CD4-positive, alpha-beta T cell treated with Interleukin-17A for 4 hours (primary cell): ENCODE data around the gene ROPN1L.

ENCODE experiments used
- DNase-seq: peaks from one replicate; pipeline ENCODE4 v3.0.0-alpha.2; 2020; ENCODE audit warnings: mixed read lengths

ROPN1L gene

GRCh38 chr5:10431415-10431814 lies 10.3 kb upstream of the ROPN1L start:
- no peak for DNase-seq

GRCh38 chr5:10432059-10433008 lies 9.3 kb upstream of the ROPN1L start:
- DNase-seq: no peak

DNA sequence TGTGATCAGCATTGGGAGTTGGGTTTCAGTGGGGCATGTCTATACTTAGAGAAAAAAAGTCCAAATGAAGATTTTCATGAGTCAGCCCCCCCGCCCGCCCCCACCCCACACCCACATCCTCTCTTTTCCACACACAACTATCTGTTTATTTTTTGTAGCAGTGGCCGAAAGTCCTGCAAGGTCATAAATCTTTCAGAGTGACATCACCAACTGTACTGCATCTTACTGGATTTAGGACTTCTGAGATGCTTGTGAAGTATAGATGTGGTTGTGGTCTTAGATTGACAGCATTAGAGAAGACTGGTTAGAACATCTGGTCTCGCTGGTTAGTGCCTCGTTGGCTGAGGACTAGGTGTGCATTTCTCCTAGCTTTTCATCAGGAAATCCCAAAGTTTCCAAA lies 7.3 kb upstream of the ROPN1L start:
- DNase-seq: no peak

GRCh38 chr5:10438301-10438700 lies 3.4 kb upstream of the ROPN1L start:
- DNase-seq: no peak

DNA sequence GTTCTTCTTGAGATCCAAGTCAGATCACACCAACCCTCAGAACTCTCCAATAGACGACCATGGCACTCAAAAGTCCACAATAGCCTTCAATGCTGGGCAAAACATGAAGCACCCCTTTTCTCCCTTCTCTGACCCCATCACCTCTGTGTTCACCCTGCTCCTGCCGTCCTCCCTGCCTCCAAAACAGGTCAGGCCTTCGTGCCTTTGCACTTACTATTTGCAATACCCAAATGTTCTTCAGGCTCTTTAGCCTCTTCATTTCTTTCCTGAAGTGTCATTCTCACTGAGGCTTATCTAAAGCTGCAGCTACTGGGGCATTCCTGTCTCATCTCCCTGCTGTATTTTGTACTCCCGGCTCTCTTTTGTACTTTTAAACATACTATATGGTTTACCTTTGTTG lies 2.0 kb upstream of the ROPN1L start:
- no peak for DNase-seq

DNA sequence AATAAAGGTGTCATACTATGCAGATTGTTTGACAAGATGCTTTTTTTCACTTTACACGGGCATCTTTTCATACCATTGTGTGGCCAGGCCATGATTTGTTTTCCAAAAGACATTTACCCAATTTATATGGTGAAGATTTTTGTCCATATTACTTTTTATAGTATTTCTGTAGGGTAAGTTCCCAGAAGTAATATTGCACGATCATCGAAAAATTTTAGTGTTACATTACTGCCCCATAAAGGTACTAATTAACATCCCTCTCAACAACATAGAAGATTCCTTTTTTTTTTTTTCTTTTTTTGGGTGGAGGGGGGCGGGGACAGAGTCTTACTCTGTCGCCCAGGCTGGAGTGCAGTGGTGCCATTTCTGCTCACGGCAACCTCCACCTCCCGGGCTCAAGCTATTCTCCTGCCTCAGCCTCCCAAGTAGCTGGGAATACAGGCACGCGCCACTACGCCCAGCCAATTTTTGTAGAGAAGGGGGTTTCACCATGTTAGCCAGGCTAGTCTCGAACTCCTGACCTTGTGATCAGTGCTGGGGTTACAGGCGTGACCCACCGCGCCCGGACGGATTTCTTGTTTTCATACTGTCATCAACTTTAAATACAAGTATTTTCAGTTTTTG lies 1.2 kb upstream of the ROPN1L start:
- DNase-seq: no peak

DNA sequence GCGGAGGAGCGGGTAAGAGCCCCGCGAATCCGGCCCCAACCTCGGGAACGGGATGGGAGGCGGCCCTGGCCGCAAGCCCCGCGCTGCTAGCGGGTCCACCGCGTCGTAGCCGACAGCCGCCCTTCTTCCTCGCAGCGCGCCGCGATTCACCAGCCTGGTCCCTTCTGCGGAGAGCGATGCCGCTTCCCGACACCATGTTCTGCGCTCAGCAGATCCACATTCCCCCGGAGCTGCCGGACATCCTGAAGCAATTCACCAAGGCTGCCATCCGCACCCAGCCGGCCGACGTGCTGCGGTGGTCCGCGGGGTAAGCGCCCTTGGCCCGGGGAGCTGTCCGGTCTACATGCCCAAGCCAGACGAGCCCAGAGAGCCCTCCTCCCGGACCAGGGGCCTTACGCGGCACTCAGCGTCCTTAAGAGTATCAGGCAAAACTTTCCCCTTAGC lies 335 bp downstream of the ROPN1L start:
- DNase-seq: no peak

GRCh38 chr5:10442576-10442975 lies 897 bp downstream of the ROPN1L start:
- DNase-seq: no peak

- DNase-seq: peak; percentile 30
These were observed 3.7 kb downstream of the ROPN1L start for GRCh38 chr5:10445352-10445751.

DNA sequence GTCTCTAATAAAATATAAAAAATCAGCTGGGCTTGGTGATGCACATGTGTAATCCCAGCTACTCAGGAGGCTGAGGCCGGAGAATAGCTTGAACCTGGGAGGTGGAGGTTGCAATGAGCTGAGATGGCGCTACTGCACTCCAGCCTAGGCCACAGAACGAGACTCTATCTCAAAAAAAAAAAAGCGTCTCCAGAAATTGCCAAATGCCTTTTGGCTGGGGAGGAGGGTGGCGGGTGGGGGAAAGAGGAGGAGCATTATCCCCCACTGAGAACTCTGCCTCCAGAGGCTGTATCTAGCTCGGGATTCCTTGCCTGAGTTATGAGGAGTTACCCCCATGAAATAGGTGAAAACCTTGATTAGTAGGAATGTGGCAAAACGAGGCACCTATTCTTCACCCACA lies 4.8 kb downstream of the ROPN1L start:
- no peak for DNase-seq

- DNase-seq: no peak
These were observed 5.4 kb downstream of the ROPN1L start for GRCh38 chr5:10447041-10447440.

GRCh38 chr5:10448754-10449360 lies 7.2 kb downstream of the ROPN1L start:
- DNase-seq: no peak

DNA sequence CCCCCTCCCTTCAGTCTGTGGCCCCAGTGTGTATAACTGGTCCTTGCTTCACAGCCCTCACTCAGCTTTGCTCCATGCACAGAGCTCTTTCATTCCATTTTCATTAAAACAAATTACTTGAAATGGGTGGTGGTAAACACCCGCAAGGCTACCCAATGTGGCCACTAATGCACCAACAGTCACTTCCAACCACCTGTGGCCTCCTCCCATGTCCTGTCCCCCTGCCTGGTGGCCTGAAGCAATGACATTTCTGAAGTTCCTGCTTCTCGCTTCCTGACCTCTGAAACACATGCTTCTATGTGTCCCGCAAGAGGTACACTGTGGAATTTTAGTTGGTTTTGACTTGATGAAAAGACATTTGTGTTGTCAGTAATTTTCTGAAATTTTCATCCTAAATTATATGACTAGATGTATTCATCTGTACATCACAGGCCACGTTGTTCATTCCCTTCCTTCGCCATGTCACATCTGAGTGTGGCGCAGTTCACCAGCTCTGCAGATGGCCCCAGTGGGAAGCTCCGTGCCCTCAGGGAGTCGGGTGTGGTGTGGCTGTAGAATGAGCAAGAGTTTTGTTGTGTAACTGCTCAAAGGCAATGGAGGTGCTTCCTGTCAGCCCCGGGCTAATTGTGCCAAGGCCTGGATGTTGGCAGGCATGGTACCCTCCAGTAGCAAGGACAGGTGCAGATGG lies 9.6 kb downstream of the ROPN1L start:
- DNase-seq: no peak

- peak; percentile 19 for DNase-seq
These were observed 11.2 kb downstream of the ROPN1L start for GRCh38 chr5:10452768-10453331.

DNA sequence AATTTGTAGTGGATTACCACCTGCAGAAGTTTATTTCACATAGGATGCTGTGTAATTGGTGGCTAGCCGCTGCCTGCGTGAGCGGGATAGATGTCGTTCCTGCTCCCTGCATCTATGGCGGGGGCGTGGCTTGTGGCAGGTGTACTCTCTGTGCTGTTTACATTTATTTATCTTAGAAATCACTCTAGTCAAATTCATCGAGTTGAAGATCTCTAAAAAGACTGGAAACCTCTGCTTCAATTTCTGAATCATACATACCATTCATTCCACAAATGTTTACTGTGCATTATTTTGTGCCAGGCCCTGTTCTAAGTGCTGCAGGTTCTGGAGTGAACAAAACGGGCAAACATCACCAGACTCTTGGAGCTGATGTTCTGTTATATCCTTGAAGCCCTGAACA lies 11.9 kb downstream of the ROPN1L start:
- DNase-seq: no peak

GRCh38 chr5:10454591-10455276 lies 13.1 kb downstream of the ROPN1L start:
- no peak for DNase-seq

- DNase-seq: no peak
These were observed 13.6 kb downstream of the ROPN1L start for GRCh38 chr5:10455277-10455670.

DNA sequence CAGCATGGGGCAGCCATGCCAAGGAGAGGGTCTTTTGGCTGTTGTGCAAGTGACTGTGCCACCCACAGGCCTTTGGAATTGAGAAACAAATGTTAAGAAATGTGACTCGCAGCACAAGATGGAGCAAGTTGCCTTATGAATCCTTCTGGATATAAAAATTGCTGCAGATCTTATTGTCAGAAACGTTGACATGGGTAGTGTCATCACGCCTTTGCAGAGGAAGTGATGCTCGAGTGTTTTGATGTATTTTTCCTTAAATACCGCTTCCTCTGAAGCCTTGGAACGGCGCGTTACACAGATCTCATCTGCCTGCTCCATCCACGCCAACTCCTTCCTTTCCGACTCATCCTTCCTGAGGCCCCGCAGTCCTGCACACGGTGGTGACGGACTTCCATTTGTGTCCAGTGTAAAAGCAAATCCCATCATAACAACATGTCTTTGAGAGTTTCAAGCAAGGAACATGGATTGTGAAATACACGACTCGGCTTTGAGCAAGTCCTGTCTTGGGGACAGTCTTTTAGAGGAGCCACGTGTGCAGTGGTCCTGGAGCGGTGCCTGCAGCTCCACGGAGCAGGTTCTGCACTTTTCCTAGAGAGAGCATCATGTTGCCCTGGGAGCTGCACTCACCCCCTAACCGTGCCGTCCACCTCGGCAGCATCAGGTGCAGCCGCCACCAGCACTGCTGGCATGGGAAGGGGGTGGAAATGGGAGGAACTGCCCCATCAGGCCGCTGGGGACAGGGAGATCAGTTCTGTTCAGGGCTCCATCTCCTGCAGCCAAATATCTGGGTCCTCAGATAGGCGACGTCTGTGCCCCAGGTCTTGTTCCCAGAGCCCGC lies 15.1 kb downstream of the ROPN1L start:
- DNase-seq: no peak

GRCh38 chr5:10457682-10458574 lies 16.2 kb downstream of the ROPN1L start:
- DNase-seq: no peak
